HG03521 (cell line): ENCODE measurements around the gene CTPS1.
A peak's percentile ranks its signal among the peaks of the same experiment; 100 is the strongest.

Experiments
- ATAC-seq: cut with Tn5 transposase; IDR thresholded peaks from one replicate; pipeline ENCODE4 v1.9.1; 2021; ENCODE audit warnings: mild to moderate bottlenecking, moderate library complexity; ENCODE audit not compliant: unreplicated experiment

The CTPS1 gene

DNA sequence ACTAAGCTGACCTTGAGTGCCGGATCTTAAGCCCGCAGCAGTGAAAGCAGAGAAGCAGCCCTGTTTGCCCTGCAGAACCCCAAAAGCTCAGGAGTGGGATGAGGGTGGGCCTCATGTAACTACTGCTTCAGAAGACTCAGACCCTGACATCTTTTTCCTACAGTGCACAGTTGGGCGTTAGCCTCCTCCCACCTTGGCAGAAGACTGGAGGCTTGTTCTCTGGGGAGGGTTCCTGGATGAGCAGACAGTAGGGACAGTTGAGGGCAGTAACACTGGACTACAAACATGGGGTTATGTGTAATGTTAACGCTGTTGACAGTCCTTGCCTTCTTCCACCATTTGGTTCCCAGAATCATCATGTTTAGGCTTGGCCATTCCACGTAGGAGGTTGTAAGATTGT, 9.6 kb downstream of the CTPS1 start:
- no peak for ATAC-seq

DNA sequence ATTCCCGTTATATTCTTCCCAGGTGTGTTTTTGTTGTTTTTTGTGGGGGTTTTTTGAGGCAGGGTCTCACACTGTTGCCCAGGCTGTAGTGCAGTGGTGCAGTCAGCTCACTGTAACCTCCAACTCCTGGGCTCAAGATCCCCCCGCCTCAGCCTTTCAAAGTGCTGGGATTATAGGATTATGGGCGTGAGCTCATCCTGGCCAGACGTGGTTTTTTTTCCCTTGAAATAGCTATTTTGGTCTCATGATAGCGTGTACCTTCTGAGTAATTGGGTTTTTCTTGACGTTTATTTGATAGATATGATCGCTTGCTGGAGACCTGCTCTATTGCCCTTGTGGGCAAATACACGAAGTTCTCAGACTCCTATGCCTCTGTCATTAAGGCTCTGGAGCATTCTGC, 17.6 kb downstream of the CTPS1 start:
- no peak for ATAC-seq

DNA sequence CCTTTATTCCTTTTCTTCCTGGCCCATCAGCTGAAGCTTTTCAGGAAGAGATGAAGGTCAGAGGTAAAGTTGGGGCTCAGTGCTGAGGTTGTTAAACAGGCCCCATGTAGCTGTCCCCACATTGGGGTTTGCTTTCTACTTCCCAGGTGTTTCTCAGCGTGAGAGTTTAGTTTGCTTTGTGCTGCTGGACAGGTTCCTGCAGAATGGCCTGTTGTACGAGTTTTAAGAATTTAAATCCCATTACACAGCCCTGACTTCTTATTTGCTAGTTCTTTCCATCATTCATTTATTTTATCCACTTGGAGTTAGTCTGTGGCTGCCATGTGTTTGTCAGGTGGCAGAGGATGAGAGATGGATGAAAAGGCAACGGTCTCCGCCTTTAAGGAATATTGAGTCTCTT, 19.2 kb downstream of the CTPS1 start:
- no peak for ATAC-seq

DNA sequence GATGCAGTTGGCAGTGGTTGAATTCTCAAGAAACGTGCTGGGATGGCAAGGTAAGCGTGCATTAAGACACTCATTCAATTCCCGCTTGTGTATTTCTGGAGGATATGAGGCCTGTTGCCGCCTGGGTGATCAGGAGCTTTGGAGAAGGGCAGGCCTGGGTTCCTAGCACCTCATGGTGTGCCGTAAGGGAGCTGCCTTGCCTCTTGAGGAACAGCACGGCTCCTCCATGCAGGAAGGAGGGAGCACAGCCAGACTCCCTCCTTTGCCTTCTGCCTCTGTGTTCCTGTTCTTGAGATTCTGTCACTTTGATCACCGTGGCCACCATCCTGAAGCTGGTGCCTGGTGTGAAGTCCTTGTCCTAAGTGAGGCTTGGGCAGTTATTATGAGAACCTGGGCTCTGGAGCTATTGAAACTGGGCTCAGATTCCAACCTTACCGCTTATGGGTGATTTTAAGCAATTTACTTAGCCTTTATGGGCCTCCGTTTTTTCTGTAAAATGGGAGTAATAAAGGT, 23.7 kb downstream of the CTPS1 start:
- ATAC-seq: no peak

DNA sequence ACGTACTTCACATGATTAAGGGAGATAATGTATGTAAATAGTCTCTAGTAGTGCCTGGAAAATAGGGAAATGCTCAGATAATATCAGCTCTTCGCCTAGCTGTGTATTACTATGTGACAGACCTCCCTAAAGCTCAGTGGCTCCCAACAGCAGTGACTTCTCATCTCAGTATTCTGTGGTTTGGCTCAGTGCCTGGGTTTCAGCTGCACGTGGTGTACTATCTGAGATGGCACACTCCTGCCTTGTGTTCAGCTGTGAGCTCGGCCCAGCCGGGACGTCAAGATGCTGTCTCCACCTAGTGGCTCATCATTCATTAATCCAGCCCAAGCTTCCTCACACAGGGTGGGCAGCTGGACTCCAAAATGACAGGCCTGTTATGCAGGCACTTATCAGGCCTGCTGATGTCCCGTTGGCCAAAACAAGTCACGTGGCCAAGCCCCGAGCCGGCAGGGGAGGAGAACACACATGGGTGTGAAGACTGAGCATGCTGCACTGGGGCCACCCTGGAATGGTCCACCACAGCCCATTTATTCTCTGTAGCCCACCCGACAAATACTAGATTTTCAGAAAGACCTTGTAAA, 24.2 kb downstream of the CTPS1 start:
- peak; percentile 94 for ATAC-seq

DNA sequence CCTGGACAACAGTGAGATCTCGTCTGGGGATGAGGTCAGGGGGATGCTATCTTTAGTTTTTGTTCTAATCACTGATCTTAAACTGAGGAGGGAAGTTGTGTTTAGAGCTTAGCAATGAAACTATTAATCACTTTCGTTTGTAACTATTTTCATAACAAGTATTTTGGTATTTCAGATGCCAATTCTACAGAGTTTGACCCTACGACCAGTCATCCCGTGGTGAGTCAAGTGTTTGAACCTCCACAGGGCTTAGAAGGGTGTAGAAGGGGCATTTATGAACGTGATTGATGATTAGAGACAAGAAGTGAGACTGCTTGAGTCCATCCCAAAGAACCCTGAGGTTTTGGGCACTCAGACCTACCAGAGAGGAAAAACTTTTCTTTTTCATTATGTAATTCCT, 26.4 kb downstream of the CTPS1 start:
- no peak for ATAC-seq

DNA sequence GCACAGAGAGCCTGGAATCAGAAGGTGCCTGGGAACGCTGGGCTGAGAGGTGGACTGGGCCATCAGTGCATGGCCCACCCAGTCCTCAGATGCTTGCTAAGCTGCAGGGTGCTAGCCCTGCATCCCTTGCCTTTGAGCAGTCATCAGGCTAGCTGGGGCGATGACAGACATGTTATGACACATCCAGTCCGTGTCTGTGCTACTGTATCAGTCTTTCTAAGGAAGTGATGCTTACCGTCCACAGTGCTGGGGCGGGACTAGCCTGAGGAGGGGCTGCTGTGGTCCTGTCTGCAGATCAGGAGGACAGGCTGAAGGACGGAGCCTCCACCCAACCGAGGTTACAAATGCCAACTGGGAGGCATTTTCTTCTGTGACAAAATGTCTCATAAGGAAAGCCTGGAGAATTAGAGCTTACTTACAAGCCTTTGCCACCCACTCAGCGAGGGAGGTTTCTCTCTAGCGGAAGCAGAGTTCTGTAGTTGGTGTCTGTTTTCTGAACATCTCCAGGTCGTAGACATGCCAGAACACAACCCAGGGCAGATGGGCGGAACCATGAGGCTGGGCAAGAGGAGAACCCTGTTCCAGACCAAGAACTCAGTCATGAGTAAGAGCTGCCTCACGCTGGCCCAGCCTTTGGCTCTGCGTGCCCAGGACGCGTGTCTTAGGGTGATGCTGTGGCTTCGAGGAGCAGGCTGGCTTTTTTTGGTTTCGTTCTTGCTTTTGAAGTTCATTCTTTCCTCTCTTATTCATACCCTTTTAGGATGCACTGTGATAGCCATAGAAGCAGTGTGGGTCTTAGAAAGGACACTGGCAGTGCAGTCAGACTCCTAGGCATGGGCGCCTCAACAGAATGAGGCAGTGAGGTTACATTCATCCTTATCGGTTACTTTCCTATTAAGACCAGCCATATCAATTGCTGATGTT, 27.7 kb downstream of the CTPS1 start:
- ATAC-seq: no peak

DNA sequence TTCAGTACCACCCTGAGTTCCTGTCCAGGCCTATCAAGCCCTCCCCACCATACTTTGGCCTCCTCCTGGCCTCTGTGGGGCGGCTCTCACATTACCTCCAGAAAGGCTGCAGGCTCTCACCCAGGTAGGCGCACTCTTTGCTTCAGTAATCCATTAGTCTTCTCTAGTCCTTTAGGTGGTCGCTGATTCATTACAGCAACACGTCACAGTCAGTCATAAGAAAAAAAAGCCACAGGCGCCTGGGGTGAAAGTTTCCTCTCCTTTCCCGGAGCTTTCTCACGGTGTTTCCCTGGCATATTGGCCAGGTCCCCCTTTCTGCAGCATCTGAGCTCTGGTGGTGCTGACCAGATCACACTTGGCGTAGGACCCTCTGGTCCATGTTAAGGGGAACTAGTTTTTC, 30.0 kb downstream of the CTPS1 start:
- no peak for ATAC-seq

DNA sequence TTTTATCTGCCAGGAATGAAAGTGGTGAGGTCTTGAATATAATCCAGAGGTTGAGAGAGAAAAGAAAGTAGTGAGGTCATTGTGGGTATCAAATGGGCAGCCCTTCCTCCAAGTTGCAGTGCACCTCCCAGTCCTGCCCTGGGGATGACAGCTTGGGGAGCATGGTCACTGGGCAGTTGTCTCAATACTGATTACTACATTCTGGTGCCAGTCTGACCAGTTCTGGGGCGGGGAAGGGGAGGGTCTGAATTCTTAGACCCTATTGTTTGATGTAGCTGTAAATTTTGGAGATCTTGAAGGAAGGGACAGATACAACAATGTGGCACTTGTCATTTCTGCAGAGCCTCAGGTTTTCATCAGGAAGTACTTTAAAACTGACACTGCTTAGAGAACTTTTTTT, 30.8 kb downstream of the CTPS1 start:
- ATAC-seq: no peak

DNA sequence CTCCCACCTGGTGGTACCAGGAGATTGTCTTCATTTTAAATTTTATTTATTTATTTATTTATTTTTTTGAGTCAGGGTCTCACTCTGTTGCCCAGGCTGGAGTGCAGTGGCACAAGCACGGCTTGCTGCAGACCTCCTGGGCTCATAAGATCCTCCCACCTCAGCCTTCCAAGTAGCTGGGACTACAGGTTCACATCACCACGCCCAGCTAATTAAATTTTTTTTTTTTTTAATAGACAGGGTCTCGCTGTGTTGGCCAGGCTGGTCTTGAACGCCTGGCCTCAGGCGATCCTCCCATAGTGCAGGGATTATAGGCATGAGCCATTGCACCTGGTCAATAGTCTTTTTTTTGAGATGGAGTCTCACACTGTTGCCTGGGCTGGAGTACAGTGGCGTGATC, 33.5 kb downstream of the CTPS1 start:
- ATAC-seq: no peak

DNA sequence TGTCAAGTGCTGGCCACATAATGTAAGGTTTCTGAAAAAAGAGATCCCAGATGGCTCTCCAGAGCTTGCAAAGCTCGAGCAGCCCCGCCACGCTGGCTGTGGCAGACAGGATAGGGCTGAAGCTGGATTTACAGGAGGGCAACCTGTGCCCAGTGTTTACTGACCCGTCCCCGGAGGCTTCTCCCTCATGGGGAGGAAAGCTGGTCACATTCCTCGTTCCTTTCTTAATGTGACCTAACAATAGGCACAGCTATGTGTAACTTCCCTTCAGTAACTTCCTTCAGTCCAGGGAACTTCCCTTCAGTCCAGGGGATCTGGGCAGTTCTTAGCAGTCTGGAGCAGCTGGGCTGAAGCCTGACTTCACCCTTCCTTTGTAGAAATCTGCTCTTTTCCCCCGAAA, 34.3 kb downstream of the CTPS1 start:
- no peak for ATAC-seq

DNA sequence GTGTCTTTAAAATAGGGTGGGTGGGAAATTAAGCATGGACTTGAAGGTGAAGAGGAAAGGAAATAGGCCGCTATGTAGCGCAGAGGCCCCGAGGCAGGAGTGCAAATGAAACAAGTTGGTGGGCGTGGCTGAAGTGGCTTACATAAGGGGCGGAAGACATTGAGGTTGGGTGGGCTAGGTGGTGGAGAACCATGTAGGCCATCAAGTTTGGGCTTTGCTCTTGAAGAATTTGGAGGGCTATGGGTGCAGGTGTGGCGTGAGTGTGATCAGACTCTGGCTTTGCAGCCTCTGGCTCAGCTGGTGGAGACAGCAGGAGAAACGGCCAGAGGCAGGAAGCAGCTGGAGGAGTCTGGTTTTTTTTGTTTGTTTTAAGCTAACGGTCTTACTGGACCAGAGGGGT, 35.4 kb downstream of the CTPS1 start:
- no peak for ATAC-seq

DNA sequence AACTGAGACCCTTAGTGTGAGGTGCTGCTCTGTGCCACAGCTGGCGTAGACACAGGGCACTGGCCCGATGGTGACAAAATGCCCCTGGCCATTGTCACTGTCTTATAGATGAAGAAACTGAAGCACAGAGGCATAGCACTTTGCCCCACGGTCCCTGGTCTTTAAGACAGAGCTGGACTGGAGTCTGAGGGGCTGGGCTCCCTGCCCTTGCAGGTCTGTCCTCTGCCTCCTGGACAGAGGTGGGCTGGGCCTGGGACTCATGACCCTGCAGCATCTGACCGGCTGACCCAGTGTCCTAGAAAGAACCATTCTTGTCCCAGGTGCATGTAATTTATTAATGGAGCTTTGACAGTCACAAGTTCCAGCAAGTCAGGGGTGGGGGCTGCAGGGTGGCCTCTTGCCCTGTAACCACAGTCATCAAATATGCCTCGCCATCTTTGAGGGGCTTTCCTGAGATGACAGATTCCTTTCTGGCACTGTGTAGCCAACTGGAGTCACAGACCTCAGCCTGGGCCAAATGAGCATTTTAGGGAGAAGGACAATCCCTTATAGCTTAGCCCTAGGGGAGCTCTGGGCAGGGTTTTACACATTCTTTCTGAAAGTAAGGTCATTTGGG, 35.9 kb downstream of the CTPS1 start:
- no peak for ATAC-seq

DNA sequence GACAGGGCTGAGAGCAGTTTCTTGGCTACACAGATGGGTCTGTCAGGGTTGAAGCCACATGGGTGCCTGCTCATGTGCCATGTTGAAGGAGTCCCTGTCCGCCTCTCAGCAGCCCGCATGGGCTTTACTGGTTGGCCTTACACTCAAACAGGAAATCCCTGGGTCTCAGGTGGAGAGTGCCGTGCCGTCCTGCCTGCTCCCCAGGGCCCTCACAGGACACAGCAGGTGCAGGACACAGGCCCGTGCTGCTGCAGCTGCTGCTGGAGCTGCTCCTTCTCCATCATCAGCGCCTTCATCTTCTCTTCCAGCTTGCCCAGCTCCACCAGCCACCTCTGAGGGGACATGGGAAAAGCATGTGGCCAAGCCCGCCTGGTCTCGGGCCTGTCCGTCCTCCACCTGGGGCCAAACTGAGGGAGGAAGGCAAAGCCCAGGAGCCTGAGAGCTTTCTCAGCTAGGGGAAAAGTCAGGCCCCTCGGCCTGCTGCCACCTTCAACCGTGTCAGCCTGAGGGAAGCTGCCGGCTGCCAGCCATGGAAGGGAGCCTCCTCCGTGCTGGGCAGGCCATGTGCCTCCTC, 36.5 kb downstream of the CTPS1 start:
- no peak for ATAC-seq

DNA sequence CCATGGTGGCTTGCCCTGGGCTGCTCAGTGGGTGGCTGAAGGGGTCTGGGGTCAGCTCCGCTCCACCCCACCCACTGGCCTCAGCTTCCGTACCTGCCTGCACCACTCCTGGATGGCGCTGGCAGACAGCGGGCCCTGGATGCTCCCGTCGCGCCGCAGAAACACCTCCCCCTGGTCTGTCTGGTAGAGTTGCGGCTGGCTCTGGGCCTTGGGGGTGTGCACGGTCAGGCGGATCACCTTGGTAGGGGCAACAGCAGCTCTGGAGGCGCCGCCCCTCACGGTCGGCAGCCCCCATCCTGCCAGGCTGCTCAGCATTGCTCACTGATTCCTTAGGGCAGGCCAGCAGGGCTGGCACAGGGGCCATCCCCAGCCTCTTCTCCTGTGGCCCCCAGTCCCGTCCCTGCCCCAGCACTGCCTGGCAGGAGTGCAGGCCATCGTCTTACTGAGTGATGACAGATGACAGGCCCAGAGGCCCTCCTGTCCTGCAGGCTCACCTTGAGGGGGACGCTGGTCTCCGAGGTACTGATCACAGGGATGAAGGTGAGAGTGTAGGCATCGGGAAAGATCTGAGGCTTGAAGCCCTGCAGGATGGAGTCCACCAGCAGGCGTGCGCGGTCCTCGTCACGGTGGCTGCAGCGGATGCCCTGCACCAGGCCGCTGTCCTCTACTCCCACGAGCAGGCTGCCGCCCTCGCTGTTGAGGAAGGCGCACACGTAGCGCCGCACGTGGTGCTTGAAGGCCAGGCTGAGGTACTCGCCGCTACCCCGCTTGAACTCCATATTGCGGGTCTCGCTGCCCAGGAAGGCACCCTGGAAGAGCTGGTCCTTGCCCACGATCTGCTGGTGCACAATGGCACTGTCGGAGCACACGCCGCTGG, 37.9 kb downstream of the CTPS1 start:
- no peak for ATAC-seq

DNA sequence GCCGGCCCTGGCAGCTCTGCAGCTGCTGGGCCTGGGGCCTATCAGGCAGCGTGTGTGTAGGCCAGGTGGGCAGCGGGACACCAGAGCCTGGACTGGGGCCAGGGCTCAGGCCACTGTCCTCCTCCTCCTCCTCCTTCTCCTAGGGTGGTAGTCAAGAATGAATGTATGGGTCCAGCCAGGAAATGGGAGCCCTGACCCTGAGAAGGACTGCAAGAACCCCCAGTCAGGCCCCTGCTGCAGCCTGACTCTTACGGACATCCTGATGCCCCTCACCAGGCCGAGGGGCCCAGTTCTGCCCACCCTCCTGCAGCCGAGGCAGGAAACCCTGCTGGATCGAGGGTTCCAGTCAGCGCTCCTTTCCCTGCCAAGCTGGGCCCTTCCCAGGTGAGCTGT, 38.5 kb downstream of the CTPS1 start:
- no peak for ATAC-seq

DNA sequence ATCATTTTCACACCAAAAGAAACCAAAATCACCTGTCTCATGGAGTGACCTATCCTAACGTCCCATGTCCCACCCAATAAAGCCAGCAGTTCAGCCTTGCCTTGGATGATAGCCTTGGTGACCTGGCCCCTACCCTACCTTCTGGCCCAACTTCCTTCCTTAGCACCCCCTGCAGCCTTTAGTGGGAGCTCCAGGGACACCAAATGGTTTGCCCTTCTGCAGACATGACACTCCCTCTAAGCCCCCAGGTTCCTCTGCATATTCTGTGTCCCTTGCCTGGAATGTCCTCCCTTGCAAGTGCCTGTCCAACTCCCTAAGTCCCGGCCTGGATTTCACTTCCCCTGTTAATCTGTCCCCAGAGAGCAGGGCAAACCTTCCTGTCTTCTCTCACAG, 39.9 kb downstream of the CTPS1 start:
- ATAC-seq: no peak

DNA sequence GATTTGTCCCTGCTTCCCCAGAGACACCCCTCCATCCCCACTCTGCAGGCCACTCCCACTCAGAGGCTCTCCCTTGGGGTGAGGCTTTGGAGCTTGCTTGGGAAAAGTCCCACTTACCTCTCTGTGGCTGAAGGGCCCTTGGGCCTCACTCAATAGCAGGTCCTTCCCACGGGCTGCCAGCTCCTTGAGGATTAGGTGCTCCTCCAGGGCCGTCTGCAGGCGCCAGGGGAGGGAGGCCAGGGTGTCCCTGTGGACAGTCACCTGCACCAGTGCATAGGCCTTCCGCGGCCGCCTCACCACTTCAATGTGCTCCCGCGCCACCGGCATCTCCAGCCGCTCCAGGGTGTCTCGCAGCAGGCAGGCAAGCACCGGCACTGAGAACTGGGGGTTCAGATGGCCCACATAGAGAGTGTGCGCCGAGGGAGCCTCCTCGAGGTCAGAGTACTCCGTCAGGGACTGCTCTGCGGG, 40.6 kb downstream of the CTPS1 start:
- no peak for ATAC-seq

DNA sequence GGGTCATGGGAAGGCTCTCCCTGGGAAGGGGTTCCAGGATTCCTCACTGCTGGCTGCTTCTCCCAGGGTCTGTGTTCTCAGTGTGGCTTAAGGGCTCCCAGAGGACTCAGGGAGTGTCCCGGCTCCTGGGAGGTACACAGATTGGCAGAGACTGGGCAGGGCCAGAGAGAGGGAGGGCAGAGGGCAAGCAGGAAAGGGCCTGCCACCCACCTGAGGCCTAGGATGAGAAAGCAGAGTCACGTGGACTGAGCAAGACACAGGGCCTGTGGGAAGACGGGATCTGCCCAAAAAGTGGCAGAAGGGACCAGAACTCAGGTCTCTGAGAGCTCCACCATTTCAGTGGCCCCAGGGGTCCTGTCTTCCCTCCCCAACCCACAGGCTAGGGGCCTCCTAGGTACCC, 41.2 kb downstream of the CTPS1 start:
- ATAC-seq: no peak

DNA sequence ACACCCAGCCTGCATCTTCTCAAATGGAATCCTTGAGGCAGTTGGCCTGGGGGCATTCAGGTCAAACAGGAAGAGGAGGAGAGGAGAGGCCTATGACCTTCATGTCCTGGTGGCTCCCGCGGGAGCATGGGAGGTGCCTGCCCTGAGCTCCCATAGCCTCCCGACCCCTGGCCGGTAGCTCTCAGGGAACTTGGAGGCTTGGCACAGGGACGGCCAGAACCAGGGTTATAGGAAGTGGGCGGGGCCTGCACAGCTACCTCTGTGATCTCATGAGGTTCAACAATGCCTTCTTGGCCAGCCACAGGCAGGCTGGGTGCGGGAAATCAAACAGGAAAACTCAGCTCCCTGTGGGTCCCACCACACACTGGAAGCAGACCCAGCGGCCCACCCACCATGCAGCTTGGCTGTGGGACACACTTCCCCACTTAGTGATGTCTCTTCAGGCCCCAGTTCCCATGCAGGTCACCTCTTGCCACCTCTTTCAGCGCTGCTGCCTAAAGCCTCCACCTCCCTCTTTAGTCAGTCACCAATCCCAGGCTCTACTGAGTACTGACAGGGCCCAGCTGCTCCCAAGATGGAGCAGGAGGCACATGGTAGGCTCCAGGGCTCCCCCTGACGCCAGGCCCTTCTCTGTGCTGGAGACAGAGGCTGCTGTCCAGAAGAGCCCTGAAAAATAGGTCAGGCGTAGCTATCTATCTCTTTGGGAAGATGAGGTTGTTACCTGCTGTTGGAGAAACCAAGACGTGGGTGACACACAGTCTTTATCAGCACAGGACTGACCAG, 42.2 kb downstream of the CTPS1 start, which contains the start of gene SLFNL1:
Gene SLFNL1 (minus strand): TSS at position 200 of the 783 bp plus-strand sequence. CDS start 1,065 bp downstream, outside the sequence.
- ATAC-seq: no peak
